HG03439 (cell line): ENCODE measurements around the gene MTHFD1L.

ENCODE experiments used
- ATAC-seq: cut with Tn5 transposase; IDR thresholded peaks from one replicate; pipeline ENCODE4 v1.9.1; 2021; ENCODE audit warnings: mild to moderate bottlenecking, moderate library complexity; ENCODE audit not compliant: unreplicated experiment

MTHFD1L gene

DNA sequence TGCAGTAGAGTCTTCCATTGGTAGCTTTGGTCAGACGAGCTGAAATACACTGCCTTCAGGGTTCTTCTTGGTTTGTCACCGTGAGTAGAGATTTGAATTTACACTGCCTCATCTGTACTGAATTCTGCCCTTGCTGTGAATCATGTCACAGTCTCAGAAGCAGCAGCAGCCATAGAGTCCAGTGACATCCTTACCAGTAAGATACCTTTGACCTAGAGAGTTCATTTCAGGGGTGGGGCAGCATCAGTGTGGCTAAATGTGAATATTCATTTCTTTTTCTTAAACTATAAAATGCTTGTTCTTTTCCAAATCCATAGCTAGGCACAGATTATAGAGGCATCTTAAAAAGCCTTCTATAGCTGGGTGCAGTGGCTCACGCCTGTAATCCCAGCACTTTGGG, 223.5 kb downstream of the MTHFD1L start:
- no peak for ATAC-seq

GRCh38 chr6:151089978-151090377, 224.5 kb downstream of the MTHFD1L start:
- ATAC-seq, result no peak

DNA sequence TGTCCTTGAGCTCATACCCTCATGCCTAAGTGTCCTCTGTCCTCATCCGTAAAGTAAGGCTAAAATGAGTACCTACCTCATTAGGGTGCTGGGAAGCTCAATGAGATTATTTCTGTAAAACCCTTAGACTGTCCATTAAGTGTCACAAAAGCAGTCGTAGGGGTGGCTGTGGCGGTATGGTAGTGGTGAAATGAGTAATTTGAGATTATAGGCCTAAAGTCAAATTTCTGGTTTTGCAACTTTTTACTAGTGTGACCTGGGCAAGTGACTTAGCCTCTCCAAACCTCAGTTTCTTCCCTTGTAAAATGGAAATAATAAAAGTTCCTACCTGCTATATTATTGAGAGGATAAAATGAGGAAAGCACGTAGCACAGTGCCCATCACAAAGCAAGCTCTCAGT, 226.1 kb downstream of the MTHFD1L start:
- no peak for ATAC-seq

DNA sequence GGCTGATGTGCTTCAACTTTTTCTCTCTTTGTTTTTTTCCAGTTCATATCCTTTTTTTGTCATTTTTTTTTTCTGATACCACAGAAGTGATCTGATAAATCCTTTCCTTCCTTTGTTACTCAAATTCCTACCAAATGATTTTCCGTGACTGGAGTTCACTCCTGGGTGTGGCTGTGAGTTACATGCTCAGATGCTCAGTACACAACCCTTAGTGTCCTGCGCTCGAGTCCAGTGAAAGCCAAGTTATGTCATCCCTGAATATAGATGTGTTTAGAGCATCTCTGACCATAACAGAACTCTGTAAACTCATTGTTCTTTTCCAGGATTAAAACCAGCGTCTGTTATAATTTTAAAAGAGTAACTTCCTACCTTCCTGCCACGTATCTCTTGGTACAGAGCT, 227.1 kb downstream of the MTHFD1L start:
- no peak for ATAC-seq

DNA sequence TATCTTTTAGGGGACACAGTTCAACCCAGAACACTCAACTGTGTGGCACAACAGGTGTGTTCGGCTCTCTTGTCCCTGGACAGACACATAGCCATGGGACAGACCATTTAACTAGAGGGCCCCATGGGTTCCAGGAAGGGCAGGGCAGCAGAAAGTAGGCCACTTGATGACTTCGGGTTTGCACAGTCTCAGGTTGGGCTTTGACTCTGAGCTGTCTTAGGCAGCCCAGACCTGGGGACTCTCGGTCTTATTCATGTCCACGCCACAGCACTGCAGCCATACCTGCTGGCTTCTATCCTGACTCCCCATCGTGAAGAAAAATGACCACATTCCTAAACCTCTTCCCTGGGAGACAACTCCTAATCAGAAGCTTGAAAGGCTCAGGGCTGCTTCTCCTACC, 228.2 kb downstream of the MTHFD1L start:
- ATAC-seq, result no peak

DNA sequence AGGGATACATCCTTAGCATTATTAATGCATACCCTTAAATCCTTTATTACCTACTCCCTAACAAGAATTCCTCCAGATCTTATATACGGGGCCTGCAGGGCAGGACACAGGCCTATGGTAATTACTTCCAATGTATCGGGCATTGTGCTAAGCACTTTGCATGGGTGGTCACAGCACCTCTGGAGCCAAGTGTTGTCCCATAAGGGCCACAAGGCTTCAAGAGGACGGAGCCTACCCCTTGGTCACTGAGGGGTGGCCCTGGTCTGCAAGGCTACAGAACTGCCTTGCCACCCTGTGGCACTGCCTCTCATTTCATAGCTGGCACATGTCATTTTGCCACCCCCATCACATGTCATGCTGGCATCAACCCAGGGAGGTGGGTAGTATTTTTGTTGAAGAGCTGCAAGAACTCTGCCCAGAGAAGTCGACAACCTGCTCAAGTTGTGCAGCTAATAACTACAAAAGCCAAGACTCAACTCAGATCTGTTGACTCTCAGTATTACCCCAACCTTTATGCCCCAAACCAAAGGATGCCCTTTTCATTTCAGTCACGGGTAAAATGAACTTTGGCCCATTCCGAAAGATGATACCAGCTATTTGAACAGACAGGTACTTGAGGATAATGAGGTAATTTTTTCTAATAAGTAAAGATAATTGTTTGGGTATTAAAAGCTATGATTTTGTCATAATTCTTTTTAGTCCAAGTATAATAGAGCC, 230.2 kb downstream of the MTHFD1L start:
- no peak for ATAC-seq

GRCh38 chr6:151096255-151096612, 230.7 kb downstream of the MTHFD1L start:
- no peak for ATAC-seq

DNA sequence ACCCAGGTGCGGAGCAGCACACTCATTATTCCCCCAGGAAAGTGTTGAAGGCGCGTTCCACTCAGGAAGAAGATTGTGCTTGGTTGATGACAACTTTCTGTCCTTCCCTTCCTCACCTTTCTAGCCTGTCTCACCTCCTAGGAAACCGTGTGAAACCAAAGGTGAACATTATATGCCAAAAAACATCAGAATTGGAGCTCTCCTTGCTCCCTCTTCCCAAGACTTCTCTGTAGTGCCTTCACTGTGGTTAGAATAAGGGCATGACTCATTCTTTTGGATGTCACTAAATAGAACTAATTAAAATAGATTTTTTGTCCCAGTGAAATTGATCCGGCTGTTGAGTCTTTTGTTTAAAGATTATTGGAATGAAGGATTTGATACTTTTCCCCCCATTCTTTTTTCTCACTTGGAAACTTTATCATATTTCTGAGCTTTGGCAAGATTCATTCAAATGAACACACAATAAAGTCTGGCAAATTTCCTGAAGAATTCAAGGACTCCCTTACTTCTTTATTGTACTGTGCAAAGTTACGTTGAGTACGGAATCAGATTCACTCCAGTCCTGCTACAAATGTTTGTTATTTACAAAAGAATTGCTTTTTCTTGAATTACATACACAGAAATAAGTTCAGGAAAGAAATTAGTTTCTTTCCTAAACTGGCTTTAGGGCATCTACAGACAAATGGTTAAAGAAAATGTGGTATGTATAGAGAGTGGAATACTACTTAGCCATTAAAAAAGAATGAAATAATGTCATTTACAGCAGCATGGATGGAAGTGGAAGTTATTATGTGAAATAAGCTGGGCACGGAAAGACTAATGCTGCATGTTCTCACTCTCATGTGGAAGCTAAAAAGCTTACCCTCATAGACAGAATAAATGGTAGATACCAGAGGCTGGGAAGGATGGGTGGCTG, 231.4 kb downstream of the MTHFD1L start:
- no peak for ATAC-seq

GRCh38 chr6:151098166-151098565, 232.7 kb downstream of the MTHFD1L start:
- ATAC-seq, result no peak

DNA sequence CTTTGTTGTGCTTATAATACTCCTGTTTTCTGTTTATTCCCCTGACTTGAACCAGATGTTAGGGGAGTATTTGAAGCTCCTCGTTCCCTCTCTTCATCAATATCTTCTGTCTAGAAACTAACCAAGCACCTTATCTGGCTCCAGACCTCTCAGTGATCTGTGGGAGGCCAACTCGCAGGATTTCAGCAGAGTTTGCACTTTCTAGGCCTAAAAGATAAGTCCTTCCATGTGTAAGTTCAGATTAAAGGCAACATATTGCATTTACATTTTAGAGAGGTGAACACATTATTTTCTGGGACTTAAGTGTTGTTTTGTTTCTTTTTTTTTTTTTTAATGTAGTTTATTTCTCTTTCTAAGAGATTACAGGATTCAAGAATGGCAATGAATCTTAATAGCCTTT, 234.8 kb downstream of the MTHFD1L start:
- ATAC-seq, result no peak

DNA sequence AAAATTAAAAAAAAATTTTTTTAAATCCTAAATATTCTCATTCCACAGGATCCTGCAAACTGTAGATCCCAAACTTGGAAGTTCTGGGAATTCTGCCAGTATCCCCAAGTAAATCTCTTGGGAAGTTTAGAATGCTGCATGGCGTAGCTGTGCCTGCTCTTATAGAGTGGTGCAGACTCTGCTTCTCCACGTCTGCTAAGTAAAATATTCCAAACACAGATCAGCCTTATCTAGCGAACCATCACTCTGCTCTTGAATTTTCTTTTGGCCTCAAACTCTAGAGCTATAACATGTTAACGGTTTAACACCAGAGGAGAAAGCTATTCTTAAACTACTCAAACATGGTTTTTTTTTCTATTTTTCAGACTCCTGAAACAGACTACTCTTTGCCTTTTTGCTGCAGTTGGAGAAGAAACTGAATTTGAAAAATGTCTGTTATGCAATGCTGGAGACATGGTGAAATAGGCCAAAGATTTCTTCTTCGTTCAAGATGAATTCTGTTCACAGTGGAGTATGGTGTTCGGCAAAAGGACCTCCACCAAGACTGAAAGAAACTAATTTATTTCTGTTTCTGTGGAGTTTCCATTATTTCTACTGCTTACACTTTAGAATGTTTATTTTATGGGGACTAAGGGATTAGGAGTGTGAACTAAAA, 235.8 kb downstream of the MTHFD1L start:
- ATAC-seq, result no peak

DNA sequence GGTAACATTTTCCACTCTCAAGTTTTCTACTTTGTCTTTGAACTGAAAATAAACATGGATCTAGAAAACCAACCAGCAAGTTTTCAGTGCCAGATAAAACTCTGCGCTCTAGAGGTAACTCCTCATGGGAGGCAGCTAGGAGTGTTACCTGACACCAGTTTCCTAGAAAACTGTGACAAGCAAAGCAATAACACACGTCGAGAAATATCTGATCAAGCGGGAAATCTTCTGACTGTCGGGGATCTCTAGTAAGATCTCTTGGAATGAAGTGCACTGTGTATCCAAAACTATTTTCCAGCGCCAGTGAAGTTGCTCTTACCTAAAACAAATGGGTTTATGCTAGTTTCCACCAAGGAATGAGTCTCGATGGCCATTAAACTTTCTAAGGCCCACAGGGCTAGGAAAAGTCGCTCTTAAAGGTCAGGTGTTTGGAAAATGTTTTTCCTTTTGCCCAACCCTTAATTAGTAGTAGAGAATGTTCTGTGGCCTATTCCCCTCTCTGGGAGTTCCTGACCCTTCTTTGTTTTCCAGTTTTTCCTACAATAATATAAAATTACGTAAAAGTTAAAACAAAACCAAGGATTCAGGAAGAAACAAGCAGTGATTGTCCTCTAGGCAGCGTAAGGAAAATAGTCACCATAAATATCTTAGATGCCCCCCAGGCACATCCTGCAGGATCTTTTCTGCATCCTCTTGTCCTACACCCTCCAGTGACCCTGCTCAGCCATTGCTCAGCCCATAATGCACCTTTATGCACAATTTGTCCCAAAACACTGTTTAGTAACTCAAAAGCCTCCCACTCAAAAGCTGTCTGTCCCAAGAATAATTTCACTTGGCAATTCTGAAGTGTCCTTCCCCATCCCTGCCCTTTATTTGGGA, 236.6 kb downstream of the MTHFD1L start:
- no peak for ATAC-seq

DNA sequence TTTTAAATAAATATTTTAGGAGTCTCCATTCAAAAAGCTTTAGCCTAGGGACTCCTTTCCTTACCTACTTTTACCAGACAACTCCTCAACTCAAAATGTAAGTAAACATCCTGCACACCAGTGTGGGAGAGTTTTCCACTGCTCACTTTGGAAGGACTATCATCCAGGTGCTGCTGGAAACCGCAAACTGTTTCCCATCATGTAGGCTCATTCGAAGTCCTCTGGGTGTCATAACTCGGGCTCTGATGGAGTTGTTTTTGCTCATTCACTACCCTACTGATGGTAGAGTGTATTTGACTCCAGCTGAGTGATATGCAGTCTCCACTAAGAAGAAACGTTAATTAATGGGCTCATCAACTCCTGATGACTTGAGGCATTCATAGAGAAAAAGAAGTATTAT, 237.8 kb downstream of the MTHFD1L start:
- ATAC-seq, result no peak

DNA sequence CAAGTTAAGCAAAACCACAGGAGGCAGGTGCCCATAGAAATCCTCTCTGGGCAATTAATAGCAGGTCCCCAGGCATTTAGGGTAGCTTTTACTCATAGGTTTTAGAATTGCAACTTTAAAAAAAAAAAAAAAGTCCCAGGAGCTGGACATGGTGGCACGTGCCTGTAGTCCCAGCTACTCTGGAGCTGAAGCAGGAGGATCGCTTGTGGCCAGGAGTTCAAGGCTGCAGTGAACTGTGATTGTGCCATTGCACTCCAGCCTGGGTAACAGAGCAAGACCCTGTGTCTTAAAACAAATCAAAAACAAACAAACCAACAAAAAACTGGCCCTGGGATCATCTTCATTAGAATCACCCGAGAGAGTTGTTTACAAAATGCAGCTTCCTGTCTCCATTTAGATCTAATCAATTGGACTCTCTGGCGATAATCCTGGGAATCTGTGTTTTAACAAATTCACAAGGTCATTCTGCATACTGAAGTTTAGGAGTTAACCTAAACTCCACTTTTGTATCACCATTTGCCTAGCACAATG, 242.5 kb downstream of the MTHFD1L start:
- no peak for ATAC-seq

GRCh38 chr6:151108548-151108947, 243.0 kb downstream of the MTHFD1L start:
- ATAC-seq, result no peak

GRCh38 chr6:151109361-151109760, 243.9 kb downstream of the MTHFD1L start:
- ATAC-seq, result no peak

GRCh38 chr6:151109869-151110575, 244.5 kb downstream of the MTHFD1L start:
- no peak for ATAC-seq

DNA sequence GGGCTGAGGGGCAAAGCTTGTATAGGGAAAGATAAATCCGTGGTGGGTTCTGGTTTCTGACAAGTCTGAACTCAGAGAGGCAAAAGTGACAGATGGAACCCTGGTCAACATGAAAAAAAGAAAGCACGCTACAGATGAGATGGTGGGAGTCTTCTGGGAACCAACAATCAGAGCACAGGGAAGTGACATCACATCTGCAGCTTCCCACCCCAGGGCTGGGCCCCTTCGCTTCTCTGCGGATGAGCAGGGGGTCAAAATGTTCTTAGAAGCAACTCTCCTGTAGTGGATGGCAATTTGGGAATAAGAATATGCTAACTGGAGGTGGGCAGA, 245.0 kb downstream of the MTHFD1L start:
- no peak for ATAC-seq

GRCh38 chr6:151111670-151112069, 246.2 kb downstream of the MTHFD1L start:
- ATAC-seq, result no peak

GRCh38 chr6:151112130-151112529, 246.6 kb downstream of the MTHFD1L start:
- ATAC-seq, result no peak
